Panc1 (cell line): ENCODE results near the gene PHC1. TPM values are rescaled to one million over a fixed set of nuclear protein-coding genes. Genes with fewer than 3 reads are reported as not detected.

Experiments
- ATAC-seq: fragments of 200-7000 bp; cut with Tn5 transposase; 2 replicates; pipeline ENCODE4 v1.9.1; 2020; ENCODE audit warnings: mild to moderate bottlenecking, moderate library complexity
- BruUV-seq: library from RNA; stranded (reverse); fragments of 400-500 nt; replicated peaks from 2 replicates; lab custom pipeline; 2021; lab: Mats Ljungman, UMichigan
- CTCF ChIA-PET: fragments of 300-600 bp; sonication (Branson Sonifier 250); formaldehyde crosslinking; loops from one replicate; lab custom pipeline; 2022; ENCODE audit warnings: antibody characterized with exemption; lab: Charles Lee
- POLR2A ChIA-PET: fragments of 300-600 bp; sonication (Branson Sonifier 250); formaldehyde crosslinking; loops from one replicate; lab custom pipeline; 2022; ENCODE audit warnings: antibody characterized with exemption; lab: Charles Lee
- DNase-seq: peaks from one replicate; pipeline ENCODE4 v3.0.0-alpha.2; 2010; ENCODE audit warnings: low read depth, low spot score
- H3K27ac ChIP-seq: 2 replicates; pipeline ENCODE4 v1.5.1; 2011; ENCODE audit warnings: mild to moderate bottlenecking, low read length, inconsistent platforms
- H3K27me3 ChIP-seq: fragments of 200-500 bp; sonication (Bioruptor generic); 2 replicates; pipeline ENCODE4 v1.6.0; 2014; ENCODE audit warnings: low read length, inconsistent platforms; ENCODE audit not compliant: control insufficient read depth, insufficient read depth
- H3K36me3 ChIP-seq: fragments of 200-500 bp; sonication (Bioruptor generic); 2 replicates; pipeline ENCODE4 v1.5.1; 2014; ENCODE audit warnings: inconsistent platforms, mild to moderate bottlenecking, low read length, moderate library complexity; ENCODE audit not compliant: control insufficient read depth, insufficient read depth
- H3K4me1 ChIP-seq: 2 replicates; pipeline ENCODE4 v1.5.1; 2011; ENCODE audit warnings: inconsistent platforms, mild to moderate bottlenecking, low read length, moderate library complexity; ENCODE audit not compliant: control insufficient read depth, insufficient read depth
- H3K4me3 ChIP-seq, 2 experiments: 2 replicates each; pipeline ENCODE4 v1.5.1; 2011 to 2012; ENCODE audit warnings: low read depth in 2 of 2, low read length in 2 of 2, mild to moderate bottlenecking in 2 of 2, inconsistent platforms in 1 of 2, moderate library complexity in 1 of 2
- H3K9me3 ChIP-seq: fragments of 200-500 bp; sonication (Bioruptor generic); 2 replicates; pipeline ENCODE4 v1.5.1; 2014; ENCODE audit warnings: low read depth, mild to moderate bottlenecking, inconsistent platforms, low read length, moderate library complexity; ENCODE audit not compliant: control insufficient read depth, insufficient read depth
- CTCF ChIP-seq: fragments of 450-650 bp; IDR thresholded peaks from 2 replicates; pipeline ENCODE4 v1.5.1; 2017; ENCODE audit warnings: mild to moderate bottlenecking
- POLR2AphosphoS5 ChIP-seq: IDR thresholded peaks from 2 replicates; pipeline ENCODE4 v1.6.1; 2012; ENCODE audit warnings: mild to moderate bottlenecking, low read depth, low read length, moderate library complexity
- REST ChIP-seq, 2 experiments: IDR thresholded peaks; 2 replicates each; pipeline ENCODE4 v1.6.1; 2011 to 2012; ENCODE audit warnings: low read depth in 2 of 2, control low read depth in 1 of 2, low read length in 1 of 2, mild to moderate bottlenecking in 1 of 2, moderate library complexity in 1 of 2; ENCODE audit not compliant: insufficient read depth in 1 of 2
- SIN3A ChIP-seq: IDR thresholded peaks from 2 replicates; pipeline ENCODE4 v1.6.1; 2012; ENCODE audit warnings: low read depth, mild to moderate bottlenecking, low read length, moderate library complexity, borderline replicate concordance; ENCODE audit not compliant: insufficient read depth
- TCF7L2 ChIP-seq: IDR thresholded peaks from 2 replicates; pipeline ENCODE4 v1.6.1; 2011; ENCODE audit warnings: mild to moderate bottlenecking, low read depth, low read length, inconsistent platforms
- in situ Hi-C: cut with HindIII; loops from 2 replicates; pipeline ENCODE4 v1.10.0; 2016; ENCODE audit warnings: low sequenced_read_pairs, low pct_unique_long_range_greater_than_20kb
- intact Hi-C: fragments of 100-400 bp; cut with micrococcal nuclease; formaldehyde crosslinking; loops from one replicate; pipeline ENCODE4 v1.10.0; 2022; ENCODE audit not compliant: unreplicated experiment
- total RNA-seq: library from RNA; stranded (reverse); gene quantifications from one replicate; pipeline ENCODE4 v1.2.1, GENCODE V29; 2021; ENCODE audit not compliant: unreplicated experiment

The PHC1 gene
- total RNA-seq, 1 experiment from 2014 or later: 15.6 TPM

- no peaks in the 10 kb centered on the region for H3K36me3 ChIP-seq
- no peak overlapping the region for H3K27ac ChIP-seq
- in situ Hi-C loops (no loop called here), intact Hi-C loops (loop anchor here (2.0 to 10.0 kb wide), 3 partner anchors 106 to 233 kb away; no protein-coding TSS in a partner anchor)
- ChIA-PET CTCF (interaction anchor here (0.6 to 1.8 kb wide), 6 partner anchors 30 to 447 kb away, joined by 3 to 9 read pairs (median 5); no protein-coding TSS in a partner anchor), POLR2A (no interaction called here)
- TF ChIP-seq CTCF (peak; percentile 87), SIN3A (no peak)
- no peaks in the 10 kb centered on the region for H3K9me3 ChIP-seq
- BruUV-seq: no TSS peak
- peak overlapping the region; percentile 40 to 53 for H3K4me3 ChIP-seq
- no peaks in the 10 kb centered on the region for H3K4me1 ChIP-seq
- peak; percentile 78 for ATAC-seq
- DNase-seq: no peak
- H3K27me3 ChIP-seq: no peaks in the 10 kb centered on the region; the same call in 1 of the 2 replicates
Measured at GRCh38 chr12:8890313-8891085, 23.8 kb upstream of the PHC1 start.

GRCh38 chr12:8891976-8892375 is 22.3 kb upstream of the PHC1 start:
- Histone ChIP-seq H3K4me3 (no peak overlapping the region), H3K36me3 (no peaks in the 10 kb centered on the region), H3K27me3 (no peaks in the 10 kb centered on the region; the same call in 1 of the 2 replicates), H3K4me1 (no peaks in the 10 kb centered on the region), H3K9me3 (no peaks in the 10 kb centered on the region), H3K27ac (no peak overlapping the region)
- in situ Hi-C loops: no loop called here
- CTCF ChIA-PET: no interaction called here
- no peak for TF ChIP-seq TCF7L2
- TF ChIP-seq CTCF: no peak
- no peak for TF ChIP-seq SIN3A
- TF ChIP-seq POLR2AphosphoS5: no peak
- TF ChIP-seq REST (IDR thresholded peaks at IDR 0.05; ENCODE audit: insufficient read depth in 1 of 2, low read depth in 2 of 2, low read length in 1 of 2): no peak
- ATAC-seq (no peak), DNase-seq (no peak)
- no TSS peak for BruUV-seq
- intact Hi-C loops: loop anchor here (2.0 to 10.0 kb wide), 3 partner anchors 107 to 235 kb away; no protein-coding TSS in a partner anchor
- POLR2A ChIA-PET: no interaction called here
